ENCODE data around the gene CPLANE1.
A peak's percentile ranks its signal among the peaks of the same experiment; 100 is the strongest.
"Not testable (repeated sequence)": the region's sequence is repeated elsewhere in the genome, so short reads cannot be mapped to it uniquely, and the experiment has no call there.

CPLANE1 gene

GRCh38 chr5:37090123-37090726 lies 159.0 kb downstream of the CPLANE1 start:
- Histone ChIP-seq H4K91ac (ENCODE audit: low read depth, low read length) (no peak overlapping the region), H3K4me2 (ENCODE audit: low read length) (no peak overlapping the region), H3K79me2 (ENCODE audit: control insufficient read depth, insufficient read depth, low read length, poor library complexity) (no peaks in the 10 kb centered on the region), H3K9ac (ENCODE audit: low read length) (no peak overlapping the region), H3K36me3 (ENCODE audit: control insufficient read depth in 1 of 2, insufficient read depth in 2 of 2, low read length in 2 of 2) (no peaks in the 10 kb centered on the region), H4K12ac (ENCODE audit: low read depth, low read length) (no peak overlapping the region), H4K8ac (ENCODE audit: low read depth, low read length) (no peak overlapping the region), H3K18ac (ENCODE audit: low read length) (no peak overlapping the region), H3K23ac (ENCODE audit: low read length) (no peak overlapping the region), H2BK12ac (ENCODE audit: low read length) (no peak overlapping the region), H3K4ac (ENCODE audit: low read depth, low read length) (no peak overlapping the region), H3K4me3 (ENCODE audit: low read depth, low read length) (no peak overlapping the region), H3K9me3 (ENCODE audit: insufficient read depth, low read depth, low read length) (peaks cover 2% of the 10 kb centered on the region), H3K14ac (ENCODE audit: low read length) (no peak overlapping the region), H2BK120ac (ENCODE audit: insufficient read depth, low read length, poor library complexity) (no peak overlapping the region), H2BK5ac (ENCODE audit: low read depth, low read length, poor library complexity) (no peak overlapping the region), H2AFZ (ENCODE audit: insufficient read depth, low read length, poor library complexity) (no peak overlapping the region), H3K27ac (ENCODE audit: low read depth, low read length) (no peak overlapping the region), H3K79me1 (ENCODE audit: low read length) (no peaks in the 10 kb centered on the region), H3K27me3 (ENCODE audit: insufficient read depth, low read length) (no peaks in the 10 kb centered on the region), H3K4me1 (ENCODE audit: control insufficient read depth in 1 of 2, insufficient read depth in 2 of 2, low read length in 2 of 2) (no peaks in the 10 kb centered on the region), H2AK5ac (ENCODE audit: low read length) (no peak overlapping the region)
- no CpG with 5 or more reads among the region's 7 CpGs for WGBS (ENCODE audit: extremely low coverage, insufficient coverage, insufficient read length)
- DNase-seq, result peak; percentile 4 to 61

- no peak overlapping the region for H3K4me2 ChIP-seq (ENCODE audit: low read length)
- H3K9ac ChIP-seq (ENCODE audit: low read length), result no peak overlapping the region
- no peak overlapping the region for H3K27ac ChIP-seq (ENCODE audit: low read depth, low read length)
- H3K4ac ChIP-seq (ENCODE audit: low read depth, low read length), result no peak overlapping the region
- H2AFZ ChIP-seq (ENCODE audit: insufficient read depth, low read length, poor library complexity), result no peak overlapping the region
- DNase-seq, result no peak
- H2AK5ac ChIP-seq (ENCODE audit: low read length), result no peak overlapping the region
- peaks cover 0 to 2% of the 10 kb centered on the region in 2 experiments for H3K4me1 ChIP-seq (ENCODE audit: control insufficient read depth in 1 of 2, insufficient read depth in 2 of 2, low read length in 2 of 2)
- no peak overlapping the region for H4K91ac ChIP-seq (ENCODE audit: low read depth, low read length)
- no CpG with 5 or more reads among the region's 6 CpGs for WGBS (ENCODE audit: extremely low coverage, insufficient coverage, insufficient read length)
- no peaks in the 10 kb centered on the region for H3K79me1 ChIP-seq (ENCODE audit: low read length)
- H3K79me2 ChIP-seq (ENCODE audit: control insufficient read depth, insufficient read depth, low read length, poor library complexity), result no peaks in the 10 kb centered on the region
- H3K36me3 ChIP-seq (ENCODE audit: control insufficient read depth in 1 of 2, insufficient read depth in 2 of 2, low read length in 2 of 2), result no peaks in the 10 kb centered on the region
- no peak overlapping the region for H3K18ac ChIP-seq (ENCODE audit: low read length)
- H3K9me3 ChIP-seq (ENCODE audit: insufficient read depth, low read depth, low read length), result peaks cover 2% of the 10 kb centered on the region
- no peak overlapping the region for H3K14ac ChIP-seq (ENCODE audit: low read length)
- H4K8ac ChIP-seq (ENCODE audit: low read depth, low read length), result no peak overlapping the region
- no peaks in the 10 kb centered on the region for H3K27me3 ChIP-seq (ENCODE audit: insufficient read depth, low read length)
- H3K4me3 ChIP-seq (ENCODE audit: low read depth, low read length), result no peak overlapping the region
- H4K12ac ChIP-seq (ENCODE audit: low read depth, low read length), result no peak overlapping the region
- H2BK12ac ChIP-seq (ENCODE audit: low read length), result no peak overlapping the region
- H2BK120ac ChIP-seq (ENCODE audit: insufficient read depth, low read length, poor library complexity), result no peak overlapping the region
- H2BK5ac ChIP-seq (ENCODE audit: low read depth, low read length, poor library complexity), result no peak overlapping the region
- no peak overlapping the region for H3K23ac ChIP-seq (ENCODE audit: low read length)
These were observed 161.2 kb downstream of the CPLANE1 start for GRCh38 chr5:37088009-37088408.

GRCh38 chr5:37086466-37087173 lies 162.6 kb downstream of the CPLANE1 start:
- H3K18ac ChIP-seq (ENCODE audit: low read length), result no peak overlapping the region
- peaks cover 4 to 6% of the 10 kb centered on the region in 2 experiments for H3K4me1 ChIP-seq (ENCODE audit: control insufficient read depth in 1 of 2, insufficient read depth in 2 of 2, low read length in 2 of 2)
- no peaks in the 10 kb centered on the region for H3K27me3 ChIP-seq (ENCODE audit: insufficient read depth, low read length)
- no peak overlapping the region for H4K12ac ChIP-seq (ENCODE audit: low read depth, low read length)
- no peak overlapping the region for H2BK5ac ChIP-seq (ENCODE audit: low read depth, low read length, poor library complexity)
- no peak overlapping the region for H3K9ac ChIP-seq (ENCODE audit: low read length)
- no peak overlapping the region for H2BK12ac ChIP-seq (ENCODE audit: low read length)
- H3K36me3 ChIP-seq (ENCODE audit: control insufficient read depth in 1 of 2, insufficient read depth in 2 of 2, low read length in 2 of 2), result no peaks in the 10 kb centered on the region
- H3K9me3 ChIP-seq (ENCODE audit: insufficient read depth, low read depth, low read length), result peaks cover under 1% of the 10 kb centered on the region
- no peak overlapping the region for H2AK5ac ChIP-seq (ENCODE audit: low read length)
- no peak overlapping the region for H2AFZ ChIP-seq (ENCODE audit: insufficient read depth, low read length, poor library complexity)
- no peak overlapping the region for H4K91ac ChIP-seq (ENCODE audit: low read depth, low read length)
- no peaks in the 10 kb centered on the region for H3K79me1 ChIP-seq (ENCODE audit: low read length)
- no peaks in the 10 kb centered on the region for H3K79me2 ChIP-seq (ENCODE audit: control insufficient read depth, insufficient read depth, low read length, poor library complexity)
- no peak overlapping the region for H2BK120ac ChIP-seq (ENCODE audit: insufficient read depth, low read length, poor library complexity)
- WGBS (ENCODE audit: extremely low coverage, insufficient coverage, insufficient read length), result no CpG with 5 or more reads among the region's 12 CpGs
- no peak for DNase-seq
- no peak overlapping the region for H3K27ac ChIP-seq (ENCODE audit: low read depth, low read length)
- H3K4me3 ChIP-seq (ENCODE audit: low read depth, low read length), result no peak overlapping the region
- no peak overlapping the region for H3K4ac ChIP-seq (ENCODE audit: low read depth, low read length)
- H4K8ac ChIP-seq (ENCODE audit: low read depth, low read length), result no peak overlapping the region
- no peak overlapping the region for H3K23ac ChIP-seq (ENCODE audit: low read length)
- H3K14ac ChIP-seq (ENCODE audit: low read length), result no peak overlapping the region
- no peak overlapping the region for H3K4me2 ChIP-seq (ENCODE audit: low read length)

- not testable (repeated sequence) for H3K18ac ChIP-seq (ENCODE audit: low read length); H3K27ac ChIP-seq (ENCODE audit: low read depth, low read length); H2BK12ac ChIP-seq (ENCODE audit: low read length); H2BK5ac ChIP-seq (ENCODE audit: low read depth, low read length, poor library complexity); H3K27me3 ChIP-seq (ENCODE audit: insufficient read depth, low read length); H3K4ac ChIP-seq (ENCODE audit: low read depth, low read length); H3K14ac ChIP-seq (ENCODE audit: low read length); H2AK5ac ChIP-seq (ENCODE audit: low read length); H3K23ac ChIP-seq (ENCODE audit: low read length); H3K4me1 ChIP-seq (ENCODE audit: control insufficient read depth in 1 of 2, insufficient read depth in 2 of 2, low read length in 2 of 2); DNase-seq; H3K9ac ChIP-seq (ENCODE audit: low read length); H3K79me1 ChIP-seq (ENCODE audit: low read length); H3K9me3 ChIP-seq (ENCODE audit: insufficient read depth, low read depth, low read length); H3K36me3 ChIP-seq (ENCODE audit: control insufficient read depth in 1 of 2, insufficient read depth in 2 of 2, low read length in 2 of 2); H4K12ac ChIP-seq (ENCODE audit: low read depth, low read length); H3K4me3 ChIP-seq (ENCODE audit: low read depth, low read length); H4K91ac ChIP-seq (ENCODE audit: low read depth, low read length); H2AFZ ChIP-seq (ENCODE audit: insufficient read depth, low read length, poor library complexity); H2BK120ac ChIP-seq (ENCODE audit: insufficient read depth, low read length, poor library complexity); H4K8ac ChIP-seq (ENCODE audit: low read depth, low read length); H3K4me2 ChIP-seq (ENCODE audit: low read length); H3K79me2 ChIP-seq (ENCODE audit: control insufficient read depth, insufficient read depth, low read length, poor library complexity)
- WGBS (ENCODE audit: extremely low coverage, insufficient coverage, insufficient read length), result no CpG with 5 or more reads among the region's 1 CpG
These were observed 163.2 kb downstream of the CPLANE1 start for GRCh38 chr5:37086026-37086425.
